HUDEP-2 (cell line): ENCODE results near the gene KLF3.
A peak's percentile ranks its signal among the peaks of the same experiment; 100 is the strongest.
"Not testable (repeated sequence)": the region's sequence is repeated elsewhere in the genome, so short reads cannot be mapped to it uniquely, and the experiment has no call there.

Experiments
- DNase-seq, 76 experiments: peaks; one replicate each; lab custom pipeline; 2025; ENCODE audit not compliant: unreplicated experiment in 76 of 76; lab: John Stamatoyannopoulos, UW

The KLF3 gene

DNA sequence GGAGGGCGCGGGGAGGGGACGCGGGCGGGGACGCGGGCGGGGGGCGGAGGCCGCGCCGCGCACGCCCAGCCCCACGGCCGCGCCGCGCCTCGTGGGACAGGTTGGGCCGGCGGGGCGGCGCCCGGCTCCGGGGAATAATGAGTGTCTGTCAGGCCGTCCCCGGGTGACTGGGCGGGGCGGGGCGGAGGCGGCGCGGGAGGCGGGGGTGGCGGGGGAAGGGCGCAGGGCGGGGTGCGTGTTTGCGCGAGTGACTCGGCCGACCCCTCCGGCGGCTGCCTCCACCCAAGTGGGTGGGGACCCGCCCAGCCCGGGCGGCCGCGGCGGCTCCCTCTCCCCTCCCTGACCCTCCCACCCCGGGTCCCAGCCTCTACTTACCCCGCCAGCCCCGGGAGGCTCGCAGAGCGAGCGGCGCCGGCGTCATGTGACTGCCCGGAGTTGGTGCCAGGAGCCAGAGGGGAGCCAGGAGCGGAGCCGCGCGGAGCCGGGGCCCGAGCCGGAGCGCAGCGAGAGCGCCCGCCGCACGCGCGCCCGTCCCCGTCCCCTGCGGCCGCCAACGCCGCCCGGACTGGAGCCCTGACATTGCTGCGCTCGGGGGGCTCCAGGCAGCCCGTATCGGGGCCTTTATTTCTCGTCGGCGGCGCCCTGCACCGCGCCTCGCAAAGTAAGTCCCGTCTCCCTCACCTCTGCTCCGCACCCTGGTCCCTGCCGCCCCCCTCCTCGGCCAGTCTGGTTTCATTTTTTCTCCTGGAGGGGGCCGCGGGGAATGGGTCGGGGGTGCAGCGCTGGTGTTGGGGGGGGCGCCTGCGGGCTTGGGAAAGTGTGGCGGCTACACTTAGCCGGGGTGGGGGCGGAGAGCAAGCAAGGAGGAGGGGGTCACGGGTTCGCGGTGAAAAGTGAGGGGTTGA is at the start of gene KLF3:
Gene KLF3 (plus strand): TSS at position 399 of the 905 bp plus-strand sequence. CDS start 16,427 bp downstream, outside the sequence.
- DNase-seq = peak in 75 of 76 experiments; percentile 37 to 98 (median 90)

DNA sequence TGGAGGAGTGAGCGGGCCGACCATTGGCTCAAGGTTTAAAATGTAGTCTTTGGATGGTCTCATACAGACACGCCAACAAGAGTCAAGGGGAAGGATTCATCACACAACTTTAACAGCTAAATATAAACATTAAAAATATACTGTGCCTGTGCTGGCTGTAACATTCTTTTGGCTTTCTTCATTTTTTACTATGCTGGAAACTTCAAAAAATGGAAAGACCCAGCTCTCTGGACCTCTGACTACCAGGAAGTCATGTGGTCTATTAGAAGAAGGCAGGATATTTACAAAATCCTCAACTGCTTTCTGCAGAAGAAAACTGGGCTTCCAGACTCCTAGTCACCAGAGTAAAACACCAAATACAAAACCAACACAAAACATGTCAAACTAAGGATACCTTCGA is 49.8 kb upstream of the KLF3 start:
- no peak for DNase-seq

DNA sequence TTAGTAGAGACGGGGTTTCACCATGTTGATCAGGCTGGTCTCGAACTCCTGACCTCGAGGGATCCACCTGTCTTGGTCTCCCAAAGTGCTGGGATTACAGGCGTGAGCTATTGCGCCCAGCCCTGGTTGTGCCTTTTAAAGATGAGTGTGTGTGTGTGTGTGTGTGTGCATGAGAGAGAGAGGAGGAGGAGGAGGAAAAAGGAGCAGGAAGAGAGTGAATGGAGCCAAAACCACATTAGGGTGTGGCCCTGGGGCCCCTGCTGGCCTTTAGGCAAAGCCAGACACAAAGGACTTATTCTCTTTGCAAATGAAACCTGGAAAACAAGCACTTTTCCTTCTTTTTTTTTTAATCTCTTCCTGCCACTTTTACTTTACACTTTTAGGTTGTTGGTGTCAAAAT is 48.2 kb upstream of the KLF3 start:
- peak in 5 of 76 experiments; percentile 6 to 28 (median 13) for DNase-seq

- DNase-seq = no peak
Observed at GRCh38 chr4:38618505-38618904, 45.5 kb upstream of the KLF3 start.

- no peak for DNase-seq
Observed at GRCh38 chr4:38619316-38619715, 44.7 kb upstream of the KLF3 start.

GRCh38 chr4:38620065-38620464 is 43.9 kb upstream of the KLF3 start:
- no peak for DNase-seq

DNA sequence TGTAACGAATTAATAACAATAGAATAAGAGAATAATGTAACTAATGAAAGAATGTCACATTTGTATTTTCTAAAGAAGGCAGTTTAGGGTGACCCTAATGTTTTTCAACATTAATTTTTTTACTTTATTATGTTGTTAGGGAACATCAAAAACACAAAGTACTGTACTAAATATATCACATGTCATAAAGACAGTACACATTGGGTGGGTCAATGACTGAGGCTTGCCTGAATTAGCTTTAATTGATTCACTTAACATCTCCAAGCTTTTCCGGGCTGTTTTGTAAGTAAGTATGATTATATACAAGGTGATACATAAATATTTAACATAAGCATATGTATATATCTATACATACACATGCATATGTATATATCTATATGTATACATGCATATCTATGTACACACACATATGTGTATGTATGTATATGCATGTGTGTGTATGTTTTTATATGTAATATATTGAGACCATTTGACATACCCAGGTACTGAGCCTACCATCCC is 43.4 kb upstream of the KLF3 start:
- no peak for DNase-seq

- DNase-seq = peak in 18 of 76 experiments; percentile 1 to 50 (median 12)
Observed at GRCh38 chr4:38621028-38621684, 42.8 kb upstream of the KLF3 start.

DNA sequence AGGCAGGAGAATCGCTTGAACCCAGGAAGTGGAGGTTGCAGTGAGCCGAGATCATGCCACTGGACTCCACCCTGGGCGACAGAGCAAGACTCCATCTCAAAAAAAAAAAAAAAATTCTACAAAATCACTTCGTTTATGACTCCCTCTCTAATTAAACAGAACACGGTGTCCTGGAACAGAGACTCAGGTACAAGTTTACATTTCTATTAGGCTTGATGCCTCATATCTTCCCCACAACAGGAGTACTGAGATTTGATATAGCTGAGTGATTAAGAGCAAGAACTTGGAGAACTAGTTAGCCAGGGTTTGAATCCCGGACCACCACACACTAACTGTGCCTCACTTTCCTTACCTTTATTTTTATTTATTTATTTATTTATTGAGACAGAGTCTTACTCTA is 42.2 kb upstream of the KLF3 start:
- no peak for DNase-seq

GRCh38 chr4:38622340-38622739 is 41.7 kb upstream of the KLF3 start:
- DNase-seq = peak in 1 of 76 experiments; percentile 3

- no peak for DNase-seq
Observed at GRCh38 chr4:38623260-38623659, 40.7 kb upstream of the KLF3 start.

GRCh38 chr4:38624311-38624710 is 39.7 kb upstream of the KLF3 start:
- DNase-seq = no peak

DNA sequence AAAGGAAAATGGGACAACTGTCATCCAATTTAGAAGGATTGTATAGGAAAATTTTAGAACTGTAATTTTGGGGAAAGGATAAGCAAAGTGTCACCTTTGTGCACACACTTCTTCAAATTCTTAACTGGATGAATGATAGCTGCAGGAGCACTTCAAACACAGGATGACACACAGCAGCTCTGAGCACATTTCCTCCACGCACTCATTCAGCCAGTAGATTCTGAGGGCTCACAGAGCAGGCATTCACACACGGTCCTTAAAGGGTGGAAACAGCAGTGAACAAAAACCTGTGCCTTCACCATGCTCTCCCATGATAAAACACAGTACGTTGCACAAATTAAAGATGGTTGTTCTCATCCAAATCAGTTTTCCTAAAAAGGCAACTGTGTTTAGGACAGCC is 38.5 kb upstream of the KLF3 start:
- DNase-seq = no peak

DNA sequence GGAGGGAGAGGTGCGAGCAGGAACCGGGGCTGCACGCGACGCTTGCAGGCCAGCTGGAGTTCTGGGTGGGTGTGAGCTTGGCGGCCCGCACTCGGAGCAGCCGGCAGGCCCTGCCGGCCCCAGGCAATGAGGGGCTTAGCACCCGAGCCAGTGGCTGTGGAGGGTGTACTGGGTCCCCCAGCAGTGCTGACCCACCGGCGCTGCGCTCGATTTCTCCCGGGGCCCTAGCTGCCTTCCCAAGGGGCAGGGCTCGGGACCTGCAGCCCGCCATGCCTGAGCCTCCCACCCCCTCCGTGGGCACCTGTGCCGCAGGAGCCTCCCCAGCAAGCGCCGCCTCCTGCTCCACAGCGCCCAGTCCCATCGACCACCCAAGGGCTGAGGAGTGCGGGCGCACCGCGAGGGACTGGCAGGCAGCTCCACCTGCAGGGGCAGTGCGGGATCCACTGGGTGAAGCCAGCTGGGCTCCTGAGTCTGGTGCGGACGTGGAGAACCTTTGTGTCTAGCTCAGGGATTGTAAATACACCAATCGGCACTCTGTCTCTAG is 37.0 kb upstream of the KLF3 start:
- DNase-seq = not testable (repeated sequence)

DNA sequence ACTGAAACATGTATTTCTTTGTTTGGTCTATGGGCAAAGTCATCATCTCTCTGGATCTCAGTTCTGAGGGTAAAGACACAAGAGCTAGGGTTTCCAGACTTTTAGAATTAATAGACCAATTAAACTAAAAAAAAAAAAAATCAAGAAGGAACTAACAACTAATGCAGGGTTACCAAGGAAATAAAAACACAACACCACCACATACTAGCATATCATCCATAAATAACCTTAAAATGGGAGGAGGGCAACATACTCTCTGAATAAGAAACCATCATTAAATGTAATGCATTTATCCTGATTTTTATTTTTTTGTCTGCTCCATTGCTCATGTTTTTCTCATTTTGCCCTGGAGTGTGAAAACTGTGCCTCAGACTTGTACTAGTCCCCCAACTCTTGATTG is 33.5 kb upstream of the KLF3 start:
- DNase-seq = no peak

DNA sequence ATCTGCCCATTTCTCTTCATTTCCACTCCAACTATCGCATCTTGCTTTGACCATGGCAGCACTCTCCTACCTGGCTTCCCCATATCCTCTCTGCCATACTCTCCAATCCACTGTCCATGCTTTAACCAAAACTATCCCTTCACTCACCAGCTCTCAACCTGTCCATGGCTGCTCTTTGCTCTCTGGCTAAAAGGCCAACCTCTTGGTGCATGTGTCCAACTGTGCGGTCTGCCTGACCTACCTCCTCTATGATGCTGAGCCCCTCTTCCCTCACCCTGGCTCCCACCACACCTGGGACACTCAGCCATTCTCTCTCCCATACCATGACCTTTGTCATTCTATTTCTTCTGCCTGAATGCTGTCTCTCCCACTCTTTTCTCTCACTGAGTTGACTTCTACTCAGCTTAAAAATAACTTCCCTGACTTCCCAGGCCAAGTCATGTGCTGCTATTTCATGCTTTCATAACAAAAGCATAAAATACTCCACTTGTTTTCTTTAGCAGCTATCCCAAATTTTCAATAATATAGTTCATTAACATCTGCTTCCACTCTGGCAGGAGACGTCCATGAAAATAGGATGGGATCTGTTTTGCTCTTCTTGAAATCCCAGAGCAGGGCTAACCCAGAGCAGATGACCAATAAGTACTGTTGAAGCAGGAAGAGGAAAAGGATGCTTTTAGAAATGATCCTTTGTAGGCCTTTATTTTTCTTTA is 29.8 kb upstream of the KLF3 start:
- DNase-seq = no peak

- no peak for DNase-seq
Observed at GRCh38 chr4:38639242-38639641, 24.8 kb upstream of the KLF3 start.

GRCh38 chr4:38641811-38642210 is 22.2 kb upstream of the KLF3 start:
- no peak for DNase-seq

- DNase-seq = no peak
Observed at GRCh38 chr4:38644201-38644600, 19.8 kb upstream of the KLF3 start.

DNA sequence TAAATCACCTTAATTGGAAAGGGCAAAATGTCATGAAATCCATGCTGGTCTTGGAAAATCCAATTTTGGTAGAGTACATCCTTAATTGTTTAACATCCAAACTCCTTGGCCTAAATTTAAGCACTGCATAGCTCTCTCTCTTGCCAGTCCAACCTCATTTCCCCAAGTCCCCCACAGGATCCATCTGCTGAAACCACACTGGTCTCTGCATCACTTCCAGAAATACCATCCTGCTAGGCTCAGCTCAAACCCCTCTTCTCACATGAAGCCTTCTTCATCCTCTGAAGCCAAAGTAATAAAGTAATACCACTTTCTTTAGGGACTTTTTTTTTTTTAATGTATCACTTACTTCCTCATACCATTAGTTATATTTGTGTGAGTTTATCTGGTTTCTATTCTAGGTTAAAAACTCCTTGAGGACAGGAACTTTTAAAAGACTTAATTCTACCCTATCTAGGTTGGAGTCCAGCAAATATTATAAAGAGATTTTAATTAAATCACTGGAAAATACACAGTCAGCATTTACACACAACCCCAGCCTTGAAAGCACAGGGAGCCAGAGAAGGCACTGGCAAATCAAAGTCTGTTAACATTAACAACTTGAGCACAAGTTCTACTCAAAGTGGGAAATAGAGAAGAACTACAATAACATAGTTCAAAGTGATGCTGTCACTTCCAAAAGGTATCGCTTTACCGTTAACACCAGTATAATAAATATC is 16.7 kb upstream of the KLF3 start:
- no peak for DNase-seq
